Peyer's patch (tissue), 4 donors: ENCODE measurements around the gene HPCAL1. TPM values are rescaled to one million over a fixed set of nuclear protein-coding genes. Genes with fewer than 3 reads are reported as not detected.

Experiments used
- DNase-seq, 3 donors: peaks; one replicate each; pipeline ENCODE4 v3.0.0-alpha.2; 2017 to 2019
- H3K27ac ChIP-seq, 4 donors: fragments of 200-600 bp; sonication (generic); one replicate each; pipeline ENCODE4 v1.5.1; 2016 to 2019
- H3K27me3 ChIP-seq, 2 donors: fragments of 200-600 bp; sonication (generic); one replicate each; pipeline ENCODE4 v1.5.1; 2019
- H3K36me3 ChIP-seq, 3 donors: fragments of 200-600 bp; sonication (generic); one replicate each; pipeline ENCODE4 v1.5.1; 2016 to 2019
- H3K4me1 ChIP-seq, 4 donors: fragments of 200-600 bp; sonication (generic); one replicate each; pipeline ENCODE4 v1.5.1; 2016 to 2019
- H3K4me3 ChIP-seq, 4 donors: fragments of 200-600 bp; sonication (generic); 1 replicate in 3 of 4; 2 replicates in 1 of 4; pipeline ENCODE4 v1.5.1; 2016 to 2019; ENCODE audit warnings: mild to moderate bottlenecking in 1 of 4
- H3K9me3 ChIP-seq, 4 donors: fragments of 200-600 bp; sonication (generic); one replicate each; pipeline ENCODE4 v1.5.1; 2016 to 2019; ENCODE audit warnings: mild to moderate bottlenecking in 1 of 4
- CTCF ChIP-seq, 6 experiments: fragments of 450-650 bp in 4 of 6; fragments of 200-600 bp in 2 of 6; sonication (generic) in 1 of 6; IDR thresholded peaks; one replicate each; pipeline ENCODE4 v1.5.1; 2017 to 2019; ENCODE audit warnings: antibody characterized with exemption in 6 of 6, mild to moderate bottlenecking in 3 of 6, moderate library complexity in 1 of 6
- POLR2A ChIP-seq, 2 donors: fragments of 450-650 bp; IDR thresholded peaks; one replicate each; pipeline ENCODE4 v1.5.1; 2017; ENCODE audit warnings: antibody characterized with exemption in 2 of 2, mild to moderate bottlenecking in 2 of 2, moderate library complexity in 2 of 2
- total RNA-seq, 4 donors: library from RNA; depleted of rRNA; stranded (reverse); fragments of >200 nt; gene quantifications; one replicate each; pipeline ENCODE4 v1.1.0, GENCODE V29; 2016

Gene HPCAL1
- total RNA-seq, 4 donors from 2014 or later: 123 to 270 (median 156) TPM

- H3K27me3 ChIP-seq: no peaks in the 10 kb centered on the region
- no peaks in the 10 kb centered on the region for H3K36me3 ChIP-seq
- no peak for DNase-seq
- H3K4me1 ChIP-seq: peaks cover 8 to 44% (median 12%) of the 10 kb centered on the region in 4 donors
- H3K4me3 ChIP-seq: no peak overlapping the region
- TF ChIP-seq POLR2A (IDR thresholded peaks at IDR 0.05) (no peak), CTCF (IDR thresholded peaks at IDR 0.05) (no peak)
- no peaks in the 10 kb centered on the region for H3K9me3 ChIP-seq
- H3K27ac ChIP-seq: peak overlapping the region in 1 of 4 donors; percentile 64
Measured at GRCh38 chr2:10396464-10396863, 93.8 kb downstream of the HPCAL1 start.

GRCh38 chr2:10397297-10397875 lies 94.7 kb downstream of the HPCAL1 start:
- Histone ChIP-seq H3K27me3 (no peaks in the 10 kb centered on the region), H3K4me1 (peaks cover 12 to 45% (median 14%) of the 10 kb centered on the region in 4 donors)
- no peak for DNase-seq

GRCh38 chr2:10397878-10398277 lies 95.2 kb downstream of the HPCAL1 start:
- Histone ChIP-seq H3K36me3 (no peaks in the 10 kb centered on the region), H3K4me3 (no peak overlapping the region), H3K4me1 (peaks cover 12 to 46% (median 14%) of the 10 kb centered on the region in 4 donors), H3K9me3 (no peaks in the 10 kb centered on the region), H3K27me3 (no peaks in the 10 kb centered on the region), H3K27ac (peak overlapping the region in 1 of 4 donors; percentile 3)
- no peak for DNase-seq
- no peak for TF ChIP-seq CTCF (IDR thresholded peaks at IDR 0.05)
- TF ChIP-seq POLR2A (IDR thresholded peaks at IDR 0.05): no peak

More at GRCh38 chr2:10397297-10397875, 94.7 kb downstream of the HPCAL1 start:
- H3K4me3 ChIP-seq: no peak overlapping the region
- H3K27ac ChIP-seq: no peak overlapping the region
- H3K36me3 ChIP-seq: no peaks in the 10 kb centered on the region
- TF ChIP-seq CTCF (IDR thresholded peaks at IDR 0.05) (no peak), POLR2A (IDR thresholded peaks at IDR 0.05) (no peak)
- H3K9me3 ChIP-seq: no peaks in the 10 kb centered on the region

- H3K27ac ChIP-seq: peak overlapping the region in 2 of 4 donors; percentile 3 to 46
- no peaks in the 10 kb centered on the region for H3K9me3 ChIP-seq
- DNase-seq: peak in 2 of 3 donors; percentile 68 to 73
- H3K36me3 ChIP-seq: no peaks in the 10 kb centered on the region
- no peaks in the 10 kb centered on the region for H3K27me3 ChIP-seq
- TF ChIP-seq POLR2A (IDR thresholded peaks at IDR 0.05) (no peak), CTCF (IDR thresholded peaks at IDR 0.05) (no peak)
- peaks cover 12 to 41% (median 14%) of the 10 kb centered on the region in 4 donors for H3K4me1 ChIP-seq
- H3K4me3 ChIP-seq: no peak overlapping the region
Measured at GRCh38 chr2:10398496-10398895, 95.8 kb downstream of the HPCAL1 start.

- Histone ChIP-seq H3K27me3 (no peaks in the 10 kb centered on the region), H3K4me3 (no peak overlapping the region), H3K9me3 (no peaks in the 10 kb centered on the region), H3K27ac (peak overlapping the region in 1 of 4 donors; percentile 64), H3K4me1 (peaks cover 12 to 37% (median 14%) of the 10 kb centered on the region in 4 donors), H3K36me3 (no peaks in the 10 kb centered on the region)
- TF ChIP-seq POLR2A (IDR thresholded peaks at IDR 0.05) (no peak), CTCF (IDR thresholded peaks at IDR 0.05) (no peak)
- DNase-seq: no peak
Measured at GRCh38 chr2:10399358-10399757, 96.7 kb downstream of the HPCAL1 start.
